GM13977 (cell line): ENCODE results near the gene ATXN10.

Source experiments
- DNase-seq: peaks from one replicate; pipeline ENCODE4 v3.0.0; 2012; ENCODE audit warnings: low spot score
- CTCF ChIP-seq: IDR thresholded peaks from 2 replicates; pipeline ENCODE4 v1.5.1; 2012; ENCODE audit warnings: mild to moderate bottlenecking, control low read depth; ENCODE audit not compliant: insufficient read depth; ENCODE audit errors: extremely low read depth, missing control alignments
- in situ Hi-C: fragments of 300-500 bp; cut with MboI; formaldehyde crosslinking; loops from one replicate; pipeline ENCODE4 v1.12.0; 2022; ENCODE audit warnings: low sequenced_read_pairs, low pct_unique_long_range_greater_than_20kb, mixed read lengths, inconsistent platforms; ENCODE audit not compliant: unreplicated experiment

ATXN10 gene

DNA sequence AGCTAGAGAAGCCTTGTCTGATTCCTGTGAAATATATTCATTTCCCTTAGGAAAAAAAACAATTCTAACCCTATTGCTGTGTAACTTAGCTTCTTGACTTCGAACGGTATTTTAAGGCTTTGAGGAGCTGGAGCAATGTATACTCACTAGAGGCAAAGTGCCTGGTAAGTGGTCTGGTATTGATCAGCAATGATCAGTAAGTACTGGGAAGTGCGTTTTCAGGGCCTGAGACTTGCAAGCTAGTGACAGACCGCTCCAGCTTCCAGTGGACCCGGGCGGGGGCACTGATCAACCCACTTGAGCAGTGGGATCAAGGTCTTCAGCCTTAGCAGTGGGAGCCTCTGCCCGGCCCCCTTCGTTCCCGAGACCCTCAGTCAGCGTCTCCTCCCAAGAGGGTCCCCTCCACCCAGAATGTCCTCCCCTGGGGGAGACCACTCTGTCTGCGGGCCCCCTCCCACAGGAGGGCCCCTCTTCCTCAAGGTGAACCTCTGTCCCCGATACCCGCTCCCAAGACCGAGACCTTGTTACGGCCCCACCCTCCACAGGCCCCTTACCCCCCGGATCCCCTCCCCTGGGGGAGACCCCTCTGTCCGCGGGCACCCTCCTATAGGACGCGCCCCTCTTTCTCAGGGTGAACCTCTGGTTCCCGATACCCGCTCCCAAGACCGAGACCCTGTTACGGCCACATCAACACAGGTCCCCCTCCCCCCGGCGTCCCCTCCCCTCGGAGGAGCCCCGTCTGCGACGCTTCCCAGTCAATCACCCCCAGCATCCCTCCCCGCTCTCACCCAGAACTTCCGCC lies 452 bp upstream of the ATXN10 start:
- DNase-seq, result no peak
- no peak for TF ChIP-seq CTCF
- in situ Hi-C loops, result no loop called here

- DNase-seq, result no peak
- in situ Hi-C loops, result no loop called here
- no peak for TF ChIP-seq CTCF
Measured at GRCh38 chr22:45672564-45673481, 1.2 kb downstream of the ATXN10 start.

DNA sequence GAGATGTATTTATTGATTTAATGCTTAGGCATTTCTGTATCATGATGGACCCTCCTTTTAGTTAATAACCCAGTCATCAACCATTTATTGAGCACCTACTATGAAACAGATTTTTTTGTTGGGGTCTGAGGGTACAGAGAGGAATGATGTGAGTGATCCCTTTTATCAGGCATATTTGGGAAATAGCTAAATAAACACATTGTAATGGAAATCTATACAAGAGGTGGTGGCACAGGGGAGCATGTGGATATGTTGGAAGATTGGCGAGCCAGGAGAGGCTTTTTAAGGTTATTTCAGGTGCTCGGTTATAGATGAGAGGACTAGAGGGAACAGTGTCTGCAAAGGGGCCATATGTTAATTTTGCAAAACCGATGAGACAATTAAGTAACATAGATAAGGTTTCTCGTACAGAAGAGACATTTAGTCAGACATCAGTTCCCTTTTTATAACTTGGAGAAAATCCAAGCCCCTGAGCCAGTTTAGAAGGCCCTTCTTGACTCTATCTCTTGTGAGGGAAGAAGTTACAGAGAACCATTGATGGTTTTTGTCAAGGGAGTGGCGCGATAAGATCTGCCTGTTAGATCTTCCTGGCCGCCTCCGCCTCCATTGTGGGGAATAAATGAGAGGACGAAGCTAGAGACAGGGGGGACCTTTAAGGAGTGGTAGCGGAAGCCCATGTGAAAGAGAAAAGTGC lies 2.0 kb downstream of the ATXN10 start:
- no peak for TF ChIP-seq CTCF
- DNase-seq, result no peak
- in situ Hi-C loops, result no loop called here

- in situ Hi-C loops, result no loop called here
- DNase-seq, result no peak
- TF ChIP-seq CTCF, result no peak
Measured at GRCh38 chr22:45676024-45676423, 4.4 kb downstream of the ATXN10 start.

DNA sequence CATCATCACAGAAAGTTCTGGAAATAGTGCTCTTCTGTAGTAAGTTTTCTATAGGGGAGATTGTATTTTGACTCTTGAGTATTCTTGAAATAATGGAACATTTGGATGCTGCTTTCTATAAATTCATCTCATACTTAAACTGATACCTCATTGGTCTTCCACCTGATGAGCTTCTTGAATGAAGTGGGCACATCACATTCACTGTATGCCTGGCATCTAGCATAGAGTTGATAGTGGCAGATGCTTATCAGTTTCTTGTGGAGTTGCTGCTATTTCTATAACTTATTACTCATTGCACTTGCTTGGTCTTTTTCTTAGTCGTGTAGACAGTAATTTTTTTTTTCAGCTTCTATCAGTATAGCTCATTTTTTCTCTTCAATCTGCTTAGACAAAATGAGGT lies 5.4 kb downstream of the ATXN10 start:
- no peak for TF ChIP-seq CTCF
- in situ Hi-C loops, result no loop called here
- DNase-seq, result no peak
